ENCODE data around the gene SHOX.

DNA sequence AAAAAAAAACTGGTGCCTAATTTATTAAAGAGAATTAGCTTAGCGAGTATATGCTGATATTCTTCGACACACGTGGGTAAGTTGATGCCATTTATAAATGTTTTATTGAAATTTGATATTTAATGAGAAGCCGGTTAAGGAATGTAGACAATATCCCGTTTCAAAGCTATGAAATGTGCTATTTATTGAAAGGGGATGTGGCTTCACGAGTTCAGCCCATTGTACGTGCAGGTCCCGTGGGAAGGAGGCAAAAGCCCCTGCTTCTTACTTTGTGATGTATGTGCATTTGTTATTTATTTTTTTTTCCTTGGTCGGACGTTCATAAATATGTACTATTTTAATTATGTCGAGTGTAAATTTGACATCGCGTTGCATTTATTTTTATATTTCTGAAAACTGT lies 20.2 kb downstream of the SHOX start:
- TF ChIP-seq, protein P1, sequence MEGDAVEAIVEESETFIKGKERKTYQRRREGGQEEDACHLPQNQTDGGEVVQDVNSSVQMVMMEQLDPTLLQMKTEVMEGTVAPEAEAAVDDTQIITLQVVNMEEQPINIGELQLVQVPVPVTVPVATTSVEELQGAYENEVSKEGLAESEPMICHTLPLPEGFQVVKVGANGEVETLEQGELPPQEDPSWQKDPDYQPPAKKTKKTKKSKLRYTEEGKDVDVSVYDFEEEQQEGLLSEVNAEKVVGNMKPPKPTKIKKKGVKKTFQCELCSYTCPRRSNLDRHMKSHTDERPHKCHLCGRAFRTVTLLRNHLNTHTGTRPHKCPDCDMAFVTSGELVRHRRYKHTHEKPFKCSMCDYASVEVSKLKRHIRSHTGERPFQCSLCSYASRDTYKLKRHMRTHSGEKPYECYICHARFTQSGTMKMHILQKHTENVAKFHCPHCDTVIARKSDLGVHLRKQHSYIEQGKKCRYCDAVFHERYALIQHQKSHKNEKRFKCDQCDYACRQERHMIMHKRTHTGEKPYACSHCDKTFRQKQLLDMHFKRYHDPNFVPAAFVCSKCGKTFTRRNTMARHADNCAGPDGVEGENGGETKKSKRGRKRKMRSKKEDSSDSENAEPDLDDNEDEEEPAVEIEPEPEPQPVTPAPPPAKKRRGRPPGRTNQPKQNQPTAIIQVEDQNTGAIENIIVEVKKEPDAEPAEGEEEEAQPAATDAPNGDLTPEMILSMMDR (IDR thresholded peaks at IDR 0.05 in 4 of 5, conservative IDR thresholded peaks at IDR 0.05 in 1 of 5) = no peak
- no peak for TF ChIP-seq POLR2A (IDR thresholded peaks at IDR 0.05)

Measured in gastrocnemius medialis (tissue), 4 donors.